Esophagus squamous epithelium (tissue), 5 donors: ENCODE measurements around the gene GAB2. TPM values are rescaled to one million over a fixed set of nuclear protein-coding genes. Genes with fewer than 3 reads are reported as not detected.

ENCODE experiments used
- DNase-seq: peaks from one replicate; lab custom pipeline; 2025; lab: John Stamatoyannopoulos, UW
- H3K27ac ChIP-seq, 4 donors: fragments of 200-600 bp; sonication (generic); one replicate each; pipeline ENCODE4 v1.5.1; 2016 to 2019; ENCODE audit warnings: mild to moderate bottlenecking in 1 of 4
- H3K27me3 ChIP-seq, 4 donors: fragments of 200-600 bp; sonication (generic); 1 replicate in 3 of 4; 2 replicates in 1 of 4; pipeline versions ENCODE4 v1.5.1 to v1.6.0; 2017 to 2021; ENCODE audit warnings: antibody characterized with exemption in 1 of 4
- H3K36me3 ChIP-seq, 3 donors: fragments of 200-600 bp; sonication (generic); one replicate each; pipeline ENCODE4 v1.5.1; 2016 to 2019
- H3K4me1 ChIP-seq, 3 donors: fragments of 200-600 bp; sonication (generic); one replicate each; pipeline ENCODE4 v1.5.1; 2017 to 2019
- H3K4me3 ChIP-seq, 4 donors: fragments of 200-600 bp; sonication (generic); 1 replicate in 3 of 4; 2 replicates in 1 of 4; pipeline ENCODE4 v1.5.1; 2016 to 2019; ENCODE audit warnings: mild to moderate bottlenecking in 2 of 4, moderate library complexity in 1 of 4
- H3K9me3 ChIP-seq, 3 donors: fragments of 200-600 bp; sonication (generic); one replicate each; pipeline ENCODE4 v1.5.1; 2016 to 2019
- CTCF ChIP-seq, 6 experiments: fragments of 450-650 bp in 4 of 6; fragments of 200-600 bp in 2 of 6; sonication (generic) in 2 of 6; IDR thresholded peaks; one replicate each; pipeline ENCODE4 v1.5.1; 2016 to 2019; ENCODE audit warnings: antibody characterized with exemption in 6 of 6, mild to moderate bottlenecking in 4 of 6, moderate library complexity in 4 of 6
- POLR2A ChIP-seq, 4 donors: fragments of 450-650 bp; IDR thresholded peaks; one replicate each; pipeline ENCODE4 v1.6.1; 2017; ENCODE audit warnings: antibody characterized with exemption in 4 of 4, mild to moderate bottlenecking in 4 of 4, moderate library complexity in 3 of 4
- WGBS, 2 donors: methylation state at CpG; one replicate each; pipeline ENCODE4 v1.1.5; 2018; 5-methylcytosine and 5-hydroxymethylcytosine counted together
- intact Hi-C: fragments of 100-400 bp; cut with DNase I; formaldehyde crosslinking; loops from one replicate; pipeline ENCODE4 v1.15.0; 2022
- total RNA-seq, 4 donors: library from RNA; depleted of rRNA; stranded (reverse); fragments of >200 nt; gene quantifications; one replicate each; pipeline ENCODE4 v1.1.0, GENCODE V29; 2016
- donor health status: DM: yes; HTN: yes; CAD: no.

The GAB2 gene
- total RNA-seq, 4 donors from 2014 or later: 4.6 to 23.7 (median 11.2) TPM

DNA sequence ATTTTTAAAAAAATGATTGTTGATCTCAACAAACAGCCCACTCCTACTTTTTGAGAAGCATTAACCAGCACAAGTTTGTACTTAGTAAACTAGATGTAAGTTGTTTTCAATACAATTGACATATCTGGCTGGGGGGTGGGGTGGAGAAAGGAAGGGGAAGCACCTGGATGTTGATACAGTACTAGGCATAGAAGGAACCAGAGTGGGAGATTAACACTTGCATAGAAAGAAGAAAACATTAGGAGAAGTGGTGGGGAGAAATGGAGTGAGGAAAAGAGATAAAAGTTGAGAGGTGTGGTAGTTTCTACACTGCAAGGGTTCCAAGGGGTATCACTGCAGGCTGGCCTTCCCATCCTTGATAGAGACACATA, 10.6 kb upstream of the GAB2 start:
- H3K27me3 ChIP-seq: no peaks in the 10 kb centered on the region
- peaks cover 0 to 40% (median 6%) of the 10 kb centered on the region in 3 donors for H3K4me1 ChIP-seq
- TF ChIP-seq CTCF (IDR thresholded peaks at IDR 0.05): no peak
- TF ChIP-seq POLR2A (IDR thresholded peaks at IDR 0.05): no peak
- H3K9me3 ChIP-seq: no peaks in the 10 kb centered on the region
- no peaks in the 10 kb centered on the region for H3K36me3 ChIP-seq
- DNase-seq: no peak
- no peak overlapping the region for H3K4me3 ChIP-seq
- intact Hi-C loops: no loop called here
- peak overlapping the region; percentile 3 to 68 (median 20) for H3K27ac ChIP-seq

GRCh38 chr11:78427615-78428265, 10.1 kb upstream of the GAB2 start:
- Histone ChIP-seq H3K9me3 (no peaks in the 10 kb centered on the region), H3K27ac (peak overlapping the region; percentile 3 to 68 (median 27)), H3K4me3 (peak overlapping the region in 1 of 4 donors; percentile 34), H3K27me3 (no peaks in the 10 kb centered on the region), H3K36me3 (no peaks in the 10 kb centered on the region), H3K4me1 (peaks cover 0 to 35% (median 6%) of the 10 kb centered on the region in 3 donors)
- DNase-seq: no peak
- WGBS, 2 donors: 60 to 66% methylated on average over 11 of the region's 11 CpGs
- no peak for TF ChIP-seq CTCF (IDR thresholded peaks at IDR 0.05)
- TF ChIP-seq POLR2A (IDR thresholded peaks at IDR 0.05): no peak
- intact Hi-C loops: no loop called here

GRCh38 chr11:78426845-78427244, 9.2 kb upstream of the GAB2 start:
- no peaks in the 10 kb centered on the region for H3K36me3 ChIP-seq
- TF ChIP-seq POLR2A (IDR thresholded peaks at IDR 0.05): no peak
- no peak for TF ChIP-seq CTCF (IDR thresholded peaks at IDR 0.05)
- H3K4me3 ChIP-seq: no peak overlapping the region
- WGBS, 2 donors: 69 to 92% methylated on average over 1 of the region's 1 CpG
- no peaks in the 10 kb centered on the region for H3K27me3 ChIP-seq
- no peaks in the 10 kb centered on the region for H3K9me3 ChIP-seq
- no peak overlapping the region for H3K27ac ChIP-seq
- intact Hi-C loops: no loop called here
- no peak for DNase-seq
- peaks cover 0 to 29% (median 6%) of the 10 kb centered on the region in 3 donors for H3K4me1 ChIP-seq

- intact Hi-C loops: no loop called here
- no peak for DNase-seq
- Histone ChIP-seq H3K9me3 (no peaks in the 10 kb centered on the region), H3K27me3 (no peaks in the 10 kb centered on the region), H3K27ac (peak overlapping the region in 2 of 4 donors; percentile 42 to 68), H3K4me3 (no peak overlapping the region), H3K36me3 (no peaks in the 10 kb centered on the region), H3K4me1 (peaks cover 0 to 33% (median 6%) of the 10 kb centered on the region in 3 donors)
- WGBS, 2 donors: 52 to 57% methylated on average over 4 of the region's 4 CpGs
- TF ChIP-seq POLR2A (IDR thresholded peaks at IDR 0.05) (no peak), CTCF (IDR thresholded peaks at IDR 0.05) (no peak)
Measured at GRCh38 chr11:78425399-78426070, 7.9 kb upstream of the GAB2 start.
